ENCODE measurements around the gene PTPRN2. TPM values are rescaled to one million over a fixed set of nuclear protein-coding genes. Genes with fewer than 3 reads are reported as not detected.

The PTPRN2 gene
- total RNA-seq, 1 experiment from 2014 or later: not detected

DNA sequence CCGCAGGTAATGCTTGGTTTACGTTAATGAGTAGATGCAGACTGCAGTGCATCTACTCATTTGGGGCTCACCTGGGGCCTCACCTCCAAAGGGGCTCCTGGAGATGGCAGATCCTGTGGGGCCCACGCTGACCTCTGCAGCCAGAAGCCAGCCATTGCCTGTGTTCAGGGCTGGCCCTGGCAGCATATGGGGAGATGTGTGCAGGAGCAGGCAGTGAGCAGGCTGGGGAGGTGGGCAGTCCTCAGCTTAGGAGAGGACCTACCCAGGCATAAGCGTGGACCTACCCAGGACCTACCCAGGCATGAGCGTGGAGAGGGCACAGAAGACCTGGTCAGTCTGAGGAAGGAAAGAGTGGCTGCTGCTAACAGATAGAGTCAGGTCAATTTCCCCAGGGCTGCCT, 178.5 kb downstream of the PTPRN2 start:
- Histone ChIP-seq H3K36me3 (ENCODE audit: low read depth) (no peaks in the 10 kb centered on the region), H3K27ac (no peak overlapping the region), H3K4me2 (no peak overlapping the region), H4K20me1 (ENCODE audit: insufficient read depth) (no peaks in the 10 kb centered on the region), H3K27me3 (ENCODE audit: insufficient read depth, low read depth) (peaks cover 78% of the 10 kb centered on the region), H3F3A (ENCODE audit: insufficient read depth, low read depth) (no peaks in the 10 kb centered on the region), H3K4me1 (replicated peaks; ENCODE audit: insufficient read depth) (no peaks in the 10 kb centered on the region), H3K79me2 (ENCODE audit: low read depth) (no peaks in the 10 kb centered on the region), H2AFZ (no peak overlapping the region), H3K9me2 (ENCODE audit: insufficient read depth) (no peaks in the 10 kb centered on the region), H3K4me3 (no peak overlapping the region), H3K9me3 (ENCODE audit: insufficient read depth, low read depth) (no peaks in the 10 kb centered on the region)
- ChIA-PET POLR2A (ENCODE audit: unreplicated experiment) (no interaction called here), CTCF (no interaction called here)
- intact Hi-C loops (cut with micrococcal nuclease; ENCODE audit: unreplicated experiment): loop anchor here (5.0 kb wide), 1 partner anchor 352 kb away; no protein-coding TSS in a partner anchor
- no TSS peak for BruUV-seq (replicated peaks)
- TF ChIP-seq EZH2 (IDR thresholded peaks at IDR 0.05; ENCODE audit: low read depth): no peak
- TF ChIP-seq, protein P1, sequence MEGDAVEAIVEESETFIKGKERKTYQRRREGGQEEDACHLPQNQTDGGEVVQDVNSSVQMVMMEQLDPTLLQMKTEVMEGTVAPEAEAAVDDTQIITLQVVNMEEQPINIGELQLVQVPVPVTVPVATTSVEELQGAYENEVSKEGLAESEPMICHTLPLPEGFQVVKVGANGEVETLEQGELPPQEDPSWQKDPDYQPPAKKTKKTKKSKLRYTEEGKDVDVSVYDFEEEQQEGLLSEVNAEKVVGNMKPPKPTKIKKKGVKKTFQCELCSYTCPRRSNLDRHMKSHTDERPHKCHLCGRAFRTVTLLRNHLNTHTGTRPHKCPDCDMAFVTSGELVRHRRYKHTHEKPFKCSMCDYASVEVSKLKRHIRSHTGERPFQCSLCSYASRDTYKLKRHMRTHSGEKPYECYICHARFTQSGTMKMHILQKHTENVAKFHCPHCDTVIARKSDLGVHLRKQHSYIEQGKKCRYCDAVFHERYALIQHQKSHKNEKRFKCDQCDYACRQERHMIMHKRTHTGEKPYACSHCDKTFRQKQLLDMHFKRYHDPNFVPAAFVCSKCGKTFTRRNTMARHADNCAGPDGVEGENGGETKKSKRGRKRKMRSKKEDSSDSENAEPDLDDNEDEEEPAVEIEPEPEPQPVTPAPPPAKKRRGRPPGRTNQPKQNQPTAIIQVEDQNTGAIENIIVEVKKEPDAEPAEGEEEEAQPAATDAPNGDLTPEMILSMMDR (conservative IDR thresholded peaks at IDR 0.05): no peak
- DNase-seq: no peak

DNA sequence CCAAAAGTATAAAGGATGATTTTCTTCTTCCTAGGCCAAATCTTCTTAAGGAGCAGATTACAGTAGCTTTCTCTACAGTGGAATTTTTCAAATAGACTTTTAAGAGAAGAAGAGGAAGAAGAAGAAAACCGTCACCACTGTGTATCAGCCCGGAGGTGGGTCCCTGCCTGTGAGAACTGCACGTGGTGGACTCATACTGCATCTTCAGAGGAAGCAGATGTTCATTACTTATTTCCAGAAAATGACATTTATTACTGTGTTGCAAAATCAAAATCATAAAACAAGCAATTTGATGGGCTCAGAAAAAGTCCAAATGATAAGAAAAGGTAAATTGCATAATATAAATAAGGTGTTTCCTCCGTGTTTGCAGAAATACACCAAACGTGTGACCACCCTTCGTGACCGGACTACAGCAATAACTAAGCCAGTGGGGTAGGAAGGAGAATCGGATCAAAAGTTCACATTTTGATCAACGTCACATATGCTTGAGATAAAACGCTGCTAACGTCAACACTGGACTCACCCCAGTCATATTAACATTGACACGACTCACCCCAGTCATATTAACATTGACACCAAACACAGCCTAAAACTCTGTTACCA, 179.2 kb downstream of the PTPRN2 start:
- Histone ChIP-seq H3K9me2 (ENCODE audit: insufficient read depth) (no peaks in the 10 kb centered on the region), H3K27me3 (ENCODE audit: insufficient read depth, low read depth) (peaks cover 78% of the 10 kb centered on the region), H3K79me2 (ENCODE audit: low read depth) (no peaks in the 10 kb centered on the region), H3K4me3 (no peak overlapping the region), H2AFZ (no peak overlapping the region), H3K36me3 (ENCODE audit: low read depth) (no peaks in the 10 kb centered on the region), H3K27ac (no peak overlapping the region), H4K20me1 (ENCODE audit: insufficient read depth) (no peaks in the 10 kb centered on the region), H3K4me2 (no peak overlapping the region), H3K9me3 (ENCODE audit: insufficient read depth, low read depth) (no peaks in the 10 kb centered on the region), H3K4me1 (replicated peaks; ENCODE audit: insufficient read depth) (no peaks in the 10 kb centered on the region), H3F3A (ENCODE audit: insufficient read depth, low read depth) (no peaks in the 10 kb centered on the region)
- DNase-seq: no peak
- POLR2A ChIA-PET (ENCODE audit: unreplicated experiment): no interaction called here
- intact Hi-C loops (cut with micrococcal nuclease; ENCODE audit: unreplicated experiment): loop anchor here (5.0 kb wide), 1 partner anchor 351 kb away; no protein-coding TSS in a partner anchor
- CTCF ChIA-PET: no interaction called here
- no TSS peak for BruUV-seq (replicated peaks)
- TF ChIP-seq, protein P1 (conservative IDR thresholded peaks at IDR 0.05): peak; percentile 16; the same call in 1 of the 2 replicates
- no peak for TF ChIP-seq EZH2 (IDR thresholded peaks at IDR 0.05; ENCODE audit: low read depth)

GRCh38 chr7:158407581-158408317, 179.9 kb downstream of the PTPRN2 start:
- H3K36me3 ChIP-seq (ENCODE audit: low read depth): no peaks in the 10 kb centered on the region
- intact Hi-C loops (cut with micrococcal nuclease; ENCODE audit: unreplicated experiment): loop anchor here (5.0 kb wide), 1 partner anchor 350 kb away; no protein-coding TSS in a partner anchor
- H3K9me2 ChIP-seq (ENCODE audit: insufficient read depth): no peaks in the 10 kb centered on the region
- BruUV-seq (replicated peaks): no TSS peak
- H4K20me1 ChIP-seq (ENCODE audit: insufficient read depth): no peaks in the 10 kb centered on the region
- peaks cover 78% of the 10 kb centered on the region for H3K27me3 ChIP-seq (ENCODE audit: insufficient read depth, low read depth)
- no peaks in the 10 kb centered on the region for H3K79me2 ChIP-seq (ENCODE audit: low read depth)
- H3F3A ChIP-seq (ENCODE audit: insufficient read depth, low read depth): no peaks in the 10 kb centered on the region
- H3K9me3 ChIP-seq (ENCODE audit: insufficient read depth, low read depth): no peaks in the 10 kb centered on the region
- H3K4me3 ChIP-seq: no peak overlapping the region
- POLR2A ChIA-PET (ENCODE audit: unreplicated experiment): no interaction called here
- CTCF ChIA-PET: no interaction called here
- no peak overlapping the region for H3K4me2 ChIP-seq
- H3K4me1 ChIP-seq (replicated peaks; ENCODE audit: insufficient read depth): no peaks in the 10 kb centered on the region
- DNase-seq: peak in 1 of 2 experiments; percentile 5
- TF ChIP-seq EZH2 (IDR thresholded peaks at IDR 0.05; ENCODE audit: low read depth): no peak
- TF ChIP-seq, protein P1 (conservative IDR thresholded peaks at IDR 0.05): peak; percentile 70
- no peak overlapping the region for H3K27ac ChIP-seq
- no peak overlapping the region for H2AFZ ChIP-seq

Data from PC-9 (cell line).